ENCODE measurements around the gene CASQ1. TPM values are rescaled to one million over a fixed set of nuclear protein-coding genes. Genes with fewer than 3 reads are reported as not detected.

CASQ1 gene
- total RNA-seq = not detected in 2 replicates

- intact Hi-C loops (cut with micrococcal nuclease) = loop anchor here (5.0 kb wide), 1 partner anchor 88 kb away; no protein-coding TSS in a partner anchor
Measured at GRCh38 chr1:160189649-160190625, at the start of gene CASQ1. Gene CASQ1 (plus strand): TSS chr1:160190575. CDS start chr1:160190752, 177 bp downstream.

DNA sequence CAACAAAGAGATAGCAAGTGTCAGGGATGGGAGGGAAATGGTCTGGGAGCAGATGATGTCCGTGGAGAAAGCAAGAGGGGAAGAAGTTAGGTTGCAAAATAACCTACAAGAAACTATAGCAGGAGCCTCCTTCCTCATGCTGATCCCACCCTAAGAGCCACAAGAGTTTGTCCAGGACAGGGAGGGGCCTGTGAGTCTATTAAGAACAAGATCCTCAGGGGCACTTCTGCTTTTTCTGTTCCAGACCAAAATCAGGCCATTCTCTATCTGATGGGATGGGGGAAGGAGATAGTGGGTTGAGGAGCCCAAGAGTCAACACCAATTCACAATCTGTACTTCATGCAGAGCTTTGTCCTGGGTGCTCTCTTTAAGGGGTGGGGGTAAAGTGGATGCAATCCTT is 46.7 kb upstream of the CASQ1 start:
- intact Hi-C loops (cut with micrococcal nuclease) = no loop called here

- intact Hi-C loops (cut with micrococcal nuclease) = no loop called here
Measured at GRCh38 chr1:160144921-160145320, 45.5 kb upstream of the CASQ1 start.

- intact Hi-C loops (cut with micrococcal nuclease) = no loop called here
Measured at GRCh38 chr1:160146107-160146506, 44.3 kb upstream of the CASQ1 start.

DNA sequence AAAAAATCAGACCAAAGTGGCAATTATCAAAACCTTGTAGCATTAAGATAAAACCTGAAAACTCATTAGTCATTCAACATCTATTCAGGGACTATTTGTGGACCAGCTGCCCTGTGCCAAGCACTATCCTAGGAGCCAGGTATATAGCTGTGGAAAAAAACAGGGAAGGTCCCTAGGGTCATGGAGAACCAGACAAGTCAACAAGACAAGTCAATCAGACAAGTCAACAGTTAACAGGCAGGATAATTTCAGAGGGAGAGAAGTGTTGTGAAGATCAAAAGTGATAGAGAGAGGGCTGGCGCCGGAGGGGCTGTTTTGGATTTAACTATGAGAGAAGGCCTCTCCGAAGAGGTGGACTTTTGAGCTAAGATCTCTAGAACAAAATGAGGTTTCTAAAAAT is 42.3 kb upstream of the CASQ1 start:
- intact Hi-C loops (cut with micrococcal nuclease) = no loop called here

DNA sequence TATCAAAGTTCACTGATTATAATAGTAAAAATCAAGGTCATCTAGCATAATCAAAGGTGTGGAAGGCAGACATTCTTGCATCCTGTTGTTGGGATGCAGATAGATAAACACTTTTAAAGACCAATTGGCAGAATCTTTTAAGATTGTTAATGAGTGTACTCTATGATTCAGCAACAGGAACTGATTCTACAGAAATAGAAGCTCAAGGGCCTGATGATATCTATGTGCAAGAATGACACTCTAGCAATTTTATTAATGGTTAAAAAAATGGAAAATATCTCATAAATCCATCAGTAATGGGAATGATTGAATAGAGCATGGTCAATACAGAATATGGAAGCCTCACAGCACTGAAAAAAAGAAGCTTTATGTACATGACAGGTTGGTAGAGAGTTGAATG is 41.1 kb upstream of the CASQ1 start:
- intact Hi-C loops (cut with micrococcal nuclease) = no loop called here

DNA sequence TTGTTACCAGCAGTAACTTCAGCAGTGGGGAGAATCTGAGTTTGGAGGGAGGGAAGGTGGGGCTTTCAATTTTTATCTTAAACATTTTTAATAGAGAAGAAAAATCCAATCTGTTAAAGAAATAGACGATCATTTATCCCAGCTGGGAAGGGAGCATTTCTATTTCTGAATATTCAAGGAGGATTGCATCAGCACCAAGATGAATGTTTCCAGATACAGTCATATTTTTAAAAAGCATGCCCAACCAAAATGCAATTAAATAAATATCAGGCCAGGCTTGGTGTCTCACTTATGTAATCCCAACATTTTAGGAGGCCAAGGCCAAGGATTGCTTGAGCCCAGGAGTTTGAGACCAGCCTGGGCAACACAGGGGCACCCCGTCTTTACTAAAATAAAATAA is 40.7 kb upstream of the CASQ1 start:
- intact Hi-C loops (cut with micrococcal nuclease) = no loop called here

DNA sequence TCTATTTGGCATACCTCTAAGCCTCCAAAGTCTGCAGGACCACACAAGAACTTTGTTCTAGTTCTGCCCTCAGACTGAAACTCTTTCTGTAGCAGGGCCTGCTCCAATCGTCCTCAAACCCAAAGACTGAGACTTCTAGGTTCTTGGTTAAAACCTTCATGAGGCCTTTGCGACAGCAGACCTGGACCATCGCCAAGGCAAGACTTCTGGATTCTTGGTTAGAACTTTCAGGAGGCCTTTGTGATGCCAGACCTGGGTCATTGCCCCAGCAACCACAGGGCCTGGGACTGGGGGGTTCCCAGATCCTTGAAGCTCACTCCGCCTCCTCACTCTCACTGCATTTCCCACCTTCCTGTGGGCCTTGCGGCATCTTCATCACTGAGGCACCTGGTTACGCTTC is 39.1 kb upstream of the CASQ1 start, which contains the start of gene ATP1A4:
TSS of gene ATP1A4 (plus strand) at position 301 of the 400 bp plus-strand sequence. CDS start 438 bp downstream, outside the sequence.
- intact Hi-C loops (cut with micrococcal nuclease) = no loop called here

DNA sequence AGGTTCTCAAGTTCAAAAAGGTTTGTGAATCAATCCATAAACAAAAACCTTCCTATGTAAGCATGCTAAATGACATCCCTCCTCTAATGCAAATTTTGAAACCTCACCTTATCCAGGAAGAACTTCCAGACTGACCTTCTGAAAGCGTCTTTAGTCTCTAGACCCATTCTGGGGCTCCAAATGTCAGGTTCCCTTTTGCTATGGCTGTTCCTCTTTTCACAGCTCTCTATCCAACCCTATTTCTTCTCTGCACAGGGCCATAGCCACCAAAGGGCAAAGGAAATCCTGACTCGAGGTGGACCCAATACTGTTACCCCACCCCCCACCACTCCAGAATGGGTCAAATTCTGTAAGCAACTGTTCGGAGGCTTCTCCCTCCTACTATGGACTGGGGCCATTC is 35.6 kb upstream of the CASQ1 start:
- intact Hi-C loops (cut with micrococcal nuclease) = no loop called here

GRCh38 chr1:160156361-160156760 is 34.0 kb upstream of the CASQ1 start:
- intact Hi-C loops (cut with micrococcal nuclease) = no loop called here

- intact Hi-C loops (cut with micrococcal nuclease) = no loop called here
Measured at GRCh38 chr1:160157174-160157573, 33.2 kb upstream of the CASQ1 start.

GRCh38 chr1:160158031-160158430 is 32.3 kb upstream of the CASQ1 start:
- intact Hi-C loops (cut with micrococcal nuclease) = no loop called here

GRCh38 chr1:160158534-160158933 is 31.8 kb upstream of the CASQ1 start:
- intact Hi-C loops (cut with micrococcal nuclease) = no loop called here

DNA sequence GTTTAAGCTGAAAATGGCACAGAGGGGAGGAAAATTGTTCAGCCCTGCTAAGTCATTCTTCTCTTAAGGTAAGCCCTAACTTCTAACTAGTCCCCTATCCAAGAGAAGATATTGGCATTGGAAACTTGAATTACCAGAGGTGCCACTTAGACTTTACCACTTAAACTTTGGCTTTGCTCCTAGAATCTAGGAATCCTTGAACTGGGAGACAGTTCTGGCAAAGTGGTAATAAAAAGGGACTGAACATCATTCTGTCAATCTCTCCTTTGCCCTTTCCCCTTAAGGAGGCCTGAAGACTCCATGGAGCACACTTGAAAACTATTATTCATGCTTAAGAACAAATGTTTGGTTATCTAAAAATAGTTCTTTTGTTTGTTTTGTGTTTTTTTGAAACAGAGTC is 30.5 kb upstream of the CASQ1 start:
- intact Hi-C loops (cut with micrococcal nuclease) = no loop called here

- intact Hi-C loops (cut with micrococcal nuclease) = no loop called here
Measured at GRCh38 chr1:160161965-160162705, 28.2 kb upstream of the CASQ1 start.

DNA sequence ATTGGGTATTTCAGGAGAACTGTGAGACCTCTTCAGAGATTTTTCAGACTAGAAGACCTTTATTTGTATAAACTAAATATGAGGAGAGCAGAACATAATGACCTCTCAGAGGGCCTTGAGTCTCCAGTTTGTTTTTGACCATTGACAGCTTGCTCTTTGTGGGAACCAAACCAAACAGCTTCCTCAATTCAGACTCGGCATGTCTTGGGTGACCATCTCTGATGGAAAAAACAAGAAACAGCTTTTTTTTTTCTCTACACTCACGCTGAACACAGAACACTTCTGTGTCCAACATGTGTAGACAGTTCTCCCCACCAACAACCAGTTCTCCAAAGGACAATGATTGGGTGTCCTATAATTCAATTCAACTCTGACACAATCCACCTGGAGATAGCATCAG is 27.4 kb upstream of the CASQ1 start:
- intact Hi-C loops (cut with micrococcal nuclease) = no loop called here

- intact Hi-C loops (cut with micrococcal nuclease) = no loop called here
Measured at GRCh38 chr1:160163615-160164014, 26.8 kb upstream of the CASQ1 start.

DNA sequence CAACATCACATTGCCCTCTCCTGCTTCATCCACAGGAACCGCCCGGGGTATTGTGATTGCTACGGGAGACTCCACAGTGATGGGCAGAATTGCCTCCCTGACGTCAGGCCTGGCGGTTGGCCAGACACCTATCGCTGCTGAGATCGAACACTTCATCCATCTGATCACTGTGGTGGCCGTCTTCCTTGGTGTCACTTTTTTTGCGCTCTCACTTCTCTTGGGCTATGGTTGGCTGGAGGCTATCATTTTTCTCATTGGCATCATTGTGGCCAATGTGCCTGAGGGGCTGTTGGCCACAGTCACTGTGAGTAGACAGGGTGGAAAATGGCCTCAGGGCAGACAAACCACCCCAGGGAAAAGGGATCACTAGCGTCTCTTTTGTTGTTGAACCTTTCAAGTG is 26.3 kb upstream of the CASQ1 start:
- intact Hi-C loops (cut with micrococcal nuclease) = no loop called here

GRCh38 chr1:160166166-160166868 is 24.1 kb upstream of the CASQ1 start:
- intact Hi-C loops (cut with micrococcal nuclease) = no loop called here

GRCh38 chr1:160167056-160167455 is 23.3 kb upstream of the CASQ1 start:
- intact Hi-C loops (cut with micrococcal nuclease) = no loop called here

DNA sequence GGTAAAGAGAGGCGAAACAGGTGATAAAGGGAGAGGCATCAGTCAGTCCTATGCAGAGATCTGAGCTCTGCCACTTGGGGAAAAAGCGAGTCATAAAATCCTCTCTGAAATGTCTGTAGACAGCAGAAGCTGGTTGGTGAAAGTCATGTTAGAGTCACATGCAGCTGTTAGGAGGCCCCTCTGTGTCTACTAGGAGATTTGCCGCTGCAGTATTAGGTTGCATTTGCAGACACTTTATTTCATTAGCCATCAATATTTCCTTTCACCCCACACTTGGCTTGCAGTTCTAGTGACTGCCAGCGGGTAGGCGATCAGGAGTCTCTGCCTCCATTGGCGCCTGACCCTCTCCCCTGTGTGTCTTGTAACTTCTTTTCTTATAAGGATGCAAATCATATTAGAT is 22.8 kb upstream of the CASQ1 start:
- intact Hi-C loops (cut with micrococcal nuclease) = no loop called here

- intact Hi-C loops (cut with micrococcal nuclease) = no loop called here
Measured at GRCh38 chr1:160168016-160168415, 22.4 kb upstream of the CASQ1 start.
